ENCODE measurements around the gene TMEM30A. TPM values are rescaled to one million over a fixed set of nuclear protein-coding genes. Genes with fewer than 3 reads are reported as not detected.

Gene TMEM30A
- total and polyA plus RNA-seq, 5 donors = 34.6 to 70.7 (median 63.0) TPM

GRCh38 chr6:75262716-75263400, 21.7 kb downstream of the TMEM30A start:
- Histone ChIP-seq H3K27ac (ENCODE audit: low read length) (no peak overlapping the region), H3K27me3 (ENCODE audit: control insufficient read depth, insufficient read depth) (no peaks in the 10 kb centered on the region), H3K9me3 (ENCODE audit: control insufficient read depth, low read length) (no peaks in the 10 kb centered on the region), H3K4me1 (ENCODE audit: control insufficient read depth, insufficient read depth, low read length) (no peaks in the 10 kb centered on the region), H3K4me3 (ENCODE audit: low read length) (no peak overlapping the region)
- WGBS = 83% methylated on average over 4 of the region's 4 CpGs
- intact Hi-C loops (cut with DNase I) = loop anchor here in 2 of 4 donors (10.0 kb wide), 1 partner anchor 262 kb away; no protein-coding TSS in a partner anchor
- ATAC-seq = no peak
- DNase-seq = no peak

GRCh38 chr6:75261299-75261698, 23.3 kb downstream of the TMEM30A start:
- no peak for ATAC-seq
- Histone ChIP-seq H3K27ac (ENCODE audit: low read length) (no peak overlapping the region), H3K4me1 (ENCODE audit: control insufficient read depth, insufficient read depth, low read length) (no peaks in the 10 kb centered on the region), H3K9me3 (ENCODE audit: control insufficient read depth, low read length) (no peaks in the 10 kb centered on the region), H3K27me3 (ENCODE audit: control insufficient read depth, insufficient read depth) (no peaks in the 10 kb centered on the region), H3K4me3 (ENCODE audit: low read length) (no peak overlapping the region)
- 100% methylated on average over 1 of the region's 1 CpG for WGBS
- DNase-seq = no peak
- intact Hi-C loops (cut with DNase I) = loop anchor here in 2 of 4 donors (10.0 kb wide), 1 partner anchor 264 kb away; no protein-coding TSS in a partner anchor

GRCh38 chr6:75257343-75258087, 27.1 kb downstream of the TMEM30A start:
- no peaks in the 10 kb centered on the region for H3K9me3 ChIP-seq (ENCODE audit: control insufficient read depth, low read length)
- H3K27me3 ChIP-seq (ENCODE audit: control insufficient read depth, insufficient read depth) = no peaks in the 10 kb centered on the region
- H3K27ac ChIP-seq (ENCODE audit: low read length) = no peak overlapping the region
- WGBS = 99% methylated on average over 1 of the region's 1 CpG
- no peak overlapping the region for H3K4me3 ChIP-seq (ENCODE audit: low read length)
- ATAC-seq = no peak
- H3K4me1 ChIP-seq (ENCODE audit: control insufficient read depth, insufficient read depth, low read length) = no peaks in the 10 kb centered on the region
- intact Hi-C loops (cut with DNase I) = no loop called here
- no peak for DNase-seq

GRCh38 chr6:75250552-75250951, 34.0 kb downstream of the TMEM30A start:
- Histone ChIP-seq H3K9me3 (ENCODE audit: control insufficient read depth, low read length) (no peaks in the 10 kb centered on the region), H3K27me3 (ENCODE audit: control insufficient read depth, insufficient read depth) (no peaks in the 10 kb centered on the region), H3K4me1 (ENCODE audit: control insufficient read depth, insufficient read depth, low read length) (no peaks in the 10 kb centered on the region), H3K4me3 (ENCODE audit: low read length) (no peak overlapping the region), H3K27ac (ENCODE audit: low read length) (no peak overlapping the region)
- intact Hi-C loops (cut with DNase I) = no loop called here
- ATAC-seq (no peak), DNase-seq (no peak)
- 78% methylated on average over 2 of the region's 2 CpGs for WGBS

- intact Hi-C loops (cut with DNase I) = no loop called here
- Histone ChIP-seq H3K9me3 (ENCODE audit: control insufficient read depth, low read length) (no peaks in the 10 kb centered on the region), H3K27me3 (ENCODE audit: control insufficient read depth, insufficient read depth) (no peaks in the 10 kb centered on the region), H3K4me1 (ENCODE audit: control insufficient read depth, insufficient read depth, low read length) (no peaks in the 10 kb centered on the region), H3K27ac (ENCODE audit: low read length) (no peak overlapping the region), H3K4me3 (ENCODE audit: low read length) (no peak overlapping the region)
- DNase-seq = no peak
- ATAC-seq = no peak
Measured at GRCh38 chr6:75249837-75250236, 34.8 kb downstream of the TMEM30A start.

GRCh38 chr6:75246386-75246785, 38.2 kb downstream of the TMEM30A start:
- WGBS = 43% methylated on average over 2 of the region's 2 CpGs
- ATAC-seq (no peak), DNase-seq (no peak)
- intact Hi-C loops (cut with DNase I) = no loop called here
- Histone ChIP-seq H3K27me3 (ENCODE audit: control insufficient read depth, insufficient read depth) (no peaks in the 10 kb centered on the region), H3K9me3 (ENCODE audit: control insufficient read depth, low read length) (no peaks in the 10 kb centered on the region), H3K4me3 (ENCODE audit: low read length) (no peak overlapping the region), H3K27ac (ENCODE audit: low read length) (no peak overlapping the region), H3K4me1 (ENCODE audit: control insufficient read depth, insufficient read depth, low read length) (peaks cover 1% of the 10 kb centered on the region)

- peak in 1 of 2 donors; percentile 18 for ATAC-seq
- no peak for DNase-seq
- intact Hi-C loops (cut with DNase I) = no loop called here
- Histone ChIP-seq H3K9me3 (ENCODE audit: control insufficient read depth, low read length) (no peaks in the 10 kb centered on the region), H3K4me3 (ENCODE audit: low read length) (peak overlapping the region; percentile 52), H3K27me3 (ENCODE audit: control insufficient read depth, insufficient read depth) (no peaks in the 10 kb centered on the region), H3K27ac (ENCODE audit: low read length) (peak overlapping the region; percentile 77), H3K4me1 (ENCODE audit: control insufficient read depth, insufficient read depth, low read length) (peaks cover 1% of the 10 kb centered on the region)
- WGBS = 24% methylated on average over 15 of the region's 15 CpGs
Measured at GRCh38 chr6:75244063-75244584, 40.5 kb downstream of the TMEM30A start.

- intact Hi-C loops (cut with DNase I) = no loop called here
- no peaks in the 10 kb centered on the region for H3K27me3 ChIP-seq (ENCODE audit: control insufficient read depth, insufficient read depth)
- DNase-seq (peak; percentile 89 to 94 (median 92)), ATAC-seq (peak; percentile 98 to 99)
- H3K9me3 ChIP-seq (ENCODE audit: control insufficient read depth, low read length) = no peaks in the 10 kb centered on the region
- peak within 1 kb of the TSS; percentile 80 for H3K4me3 ChIP-seq (ENCODE audit: low read length)
- peak within 1 kb of the TSS; percentile 90 for H3K27ac ChIP-seq (ENCODE audit: low read length)
- under 1% methylated on average over 36 of the region's 36 CpGs for WGBS
- peaks cover 1% of the 10 kb centered on the region for H3K4me1 ChIP-seq (ENCODE audit: control insufficient read depth, insufficient read depth, low read length)
Measured at GRCh38 chr6:75243333-75244062, 41.1 kb downstream of the TMEM30A start, which contains the start of gene COX7A2. Gene COX7A2, minus strand, starts transcription at chr6:75243801. Its CDS starts 67 bp downstream, at chr6:75243734.

GRCh38 chr6:75236630-75237029, 48.0 kb downstream of the TMEM30A start:
- no peak overlapping the region for H3K4me3 ChIP-seq (ENCODE audit: low read length)
- no peaks in the 10 kb centered on the region for H3K27me3 ChIP-seq (ENCODE audit: control insufficient read depth, insufficient read depth)
- WGBS = 88% methylated on average over 4 of the region's 4 CpGs
- peaks cover 3% of the 10 kb centered on the region for H3K4me1 ChIP-seq (ENCODE audit: control insufficient read depth, insufficient read depth, low read length)
- DNase-seq (no peak), ATAC-seq (no peak)
- intact Hi-C loops (cut with DNase I) = no loop called here
- H3K27ac ChIP-seq (ENCODE audit: low read length) = no peak overlapping the region
- H3K9me3 ChIP-seq (ENCODE audit: control insufficient read depth, low read length) = no peaks in the 10 kb centered on the region

GRCh38 chr6:75235271-75235670, 49.3 kb downstream of the TMEM30A start:
- peaks cover 2% of the 10 kb centered on the region for H3K4me1 ChIP-seq (ENCODE audit: control insufficient read depth, insufficient read depth, low read length)
- 91% methylated on average over 2 of the region's 2 CpGs for WGBS
- no peak overlapping the region for H3K4me3 ChIP-seq (ENCODE audit: low read length)
- DNase-seq = no peak
- intact Hi-C loops (cut with DNase I) = no loop called here
- no peaks in the 10 kb centered on the region for H3K9me3 ChIP-seq (ENCODE audit: control insufficient read depth, low read length)
- no peak overlapping the region for H3K27ac ChIP-seq (ENCODE audit: low read length)
- no peaks in the 10 kb centered on the region for H3K27me3 ChIP-seq (ENCODE audit: control insufficient read depth, insufficient read depth)
- no peak for ATAC-seq
